Measurements from ENCODE around the gene HPS4. TPM values are rescaled to one million over a fixed set of nuclear protein-coding genes. Genes with fewer than 3 reads are reported as not detected.

HPS4 gene
- total RNA-seq, 1 experiment from 2014 or later, result 35.4 TPM

- ChIA-PET RAD21 (ENCODE audit: low non-redundant PET in 1 of 2, low total read pairs in 2 of 2, uncharacterized antibody in 2 of 2, unreplicated experiment in 2 of 2) (no interaction called here), CTCF (no interaction called here), POLR2A (no interaction called here)
- no peaks in the 10 kb centered on the region for H3K27me3 ChIP-seq (ENCODE audit: insufficient read depth, low read length)
- no peak overlapping the region for H3K9ac ChIP-seq (ENCODE audit: low read length)
- intact Hi-C loops (cut with micrococcal nuclease), result no loop called here
- H3K4me3 ChIP-seq (replicated peaks in 1 of 2; ENCODE audit: low read depth in 1 of 2, low read length in 2 of 2), result no peak overlapping the region
- no peaks in the 10 kb centered on the region for H3K9me2 ChIP-seq (ENCODE audit: insufficient read depth)
- H3K36me3 ChIP-seq (ENCODE audit: control insufficient read depth in 1 of 2, insufficient read depth in 2 of 2, low read length in 2 of 2), result peaks cover 51 to 52% of the 10 kb centered on the region in 2 experiments; a peak in 3 of 4 replicates
- no peak for TF ChIP-seq ZNF274 (IDR thresholded peaks at IDR 0.05; ENCODE audit: low read depth, low read length)
- no peak for TF ChIP-seq EZH2phosphoT487 (IDR thresholded peaks at IDR 0.05; ENCODE audit: borderline replicate concordance)
- TF ChIP-seq TCF7L2 (IDR thresholded peaks at IDR 0.05; ENCODE audit: borderline replicate concordance, extremely low read depth, insufficient read depth, insufficient read length), result no peak
- TF ChIP-seq RAD21 (IDR thresholded peaks at IDR 0.05; ENCODE audit: low read depth), result no peak
- TF ChIP-seq POLR2A (IDR thresholded peaks at IDR 0.05; ENCODE audit: borderline replicate concordance, extremely low read depth, insufficient read depth, insufficient read length), result no peak
- no peak for TF ChIP-seq SIN3A (IDR thresholded peaks at IDR 0.05; ENCODE audit: low read depth)
- TF ChIP-seq, protein P1, sequence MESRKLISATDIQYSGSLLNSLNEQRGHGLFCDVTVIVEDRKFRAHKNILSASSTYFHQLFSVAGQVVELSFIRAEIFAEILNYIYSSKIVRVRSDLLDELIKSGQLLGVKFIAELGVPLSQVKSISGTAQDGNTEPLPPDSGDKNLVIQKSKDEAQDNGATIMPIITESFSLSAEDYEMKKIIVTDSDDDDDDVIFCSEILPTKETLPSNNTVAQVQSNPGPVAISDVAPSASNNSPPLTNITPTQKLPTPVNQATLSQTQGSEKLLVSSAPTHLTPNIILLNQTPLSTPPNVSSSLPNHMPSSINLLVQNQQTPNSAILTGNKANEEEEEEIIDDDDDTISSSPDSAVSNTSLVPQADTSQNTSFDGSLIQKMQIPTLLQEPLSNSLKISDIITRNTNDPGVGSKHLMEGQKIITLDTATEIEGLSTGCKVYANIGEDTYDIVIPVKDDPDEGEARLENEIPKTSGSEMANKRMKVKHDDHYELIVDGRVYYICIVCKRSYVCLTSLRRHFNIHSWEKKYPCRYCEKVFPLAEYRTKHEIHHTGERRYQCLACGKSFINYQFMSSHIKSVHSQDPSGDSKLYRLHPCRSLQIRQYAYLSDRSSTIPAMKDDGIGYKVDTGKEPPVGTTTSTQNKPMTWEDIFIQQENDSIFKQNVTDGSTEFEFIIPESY (IDR thresholded peaks at IDR 0.05; ENCODE audit: extremely low read depth, insufficient replicate concordance, low read length), result no peak
- no peak for TF ChIP-seq CEBPB (IDR thresholded peaks at IDR 0.05; ENCODE audit: low read depth)
- TF ChIP-seq CBX3 (IDR thresholded peaks at IDR 0.05; ENCODE audit: low read depth), result no peak
- TF ChIP-seq, protein P2, sequence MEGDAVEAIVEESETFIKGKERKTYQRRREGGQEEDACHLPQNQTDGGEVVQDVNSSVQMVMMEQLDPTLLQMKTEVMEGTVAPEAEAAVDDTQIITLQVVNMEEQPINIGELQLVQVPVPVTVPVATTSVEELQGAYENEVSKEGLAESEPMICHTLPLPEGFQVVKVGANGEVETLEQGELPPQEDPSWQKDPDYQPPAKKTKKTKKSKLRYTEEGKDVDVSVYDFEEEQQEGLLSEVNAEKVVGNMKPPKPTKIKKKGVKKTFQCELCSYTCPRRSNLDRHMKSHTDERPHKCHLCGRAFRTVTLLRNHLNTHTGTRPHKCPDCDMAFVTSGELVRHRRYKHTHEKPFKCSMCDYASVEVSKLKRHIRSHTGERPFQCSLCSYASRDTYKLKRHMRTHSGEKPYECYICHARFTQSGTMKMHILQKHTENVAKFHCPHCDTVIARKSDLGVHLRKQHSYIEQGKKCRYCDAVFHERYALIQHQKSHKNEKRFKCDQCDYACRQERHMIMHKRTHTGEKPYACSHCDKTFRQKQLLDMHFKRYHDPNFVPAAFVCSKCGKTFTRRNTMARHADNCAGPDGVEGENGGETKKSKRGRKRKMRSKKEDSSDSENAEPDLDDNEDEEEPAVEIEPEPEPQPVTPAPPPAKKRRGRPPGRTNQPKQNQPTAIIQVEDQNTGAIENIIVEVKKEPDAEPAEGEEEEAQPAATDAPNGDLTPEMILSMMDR (IDR thresholded peaks at IDR 0.05 in 2 of 3, conservative IDR thresholded peaks at IDR 0.05 in 1 of 3; ENCODE audit: borderline replicate concordance in 1 of 3, insufficient read depth in 1 of 3, low read depth in 2 of 3, low read length in 2 of 3), result no peak
- no peak for TF ChIP-seq FOSL1 (IDR thresholded peaks at IDR 0.05; ENCODE audit: low read depth)
- TF ChIP-seq SRF (IDR thresholded peaks at IDR 0.05; ENCODE audit: low read depth), result no peak
- no peak for TF ChIP-seq ELF1 (IDR thresholded peaks at IDR 0.05; ENCODE audit: borderline replicate concordance, low read depth)
- TF ChIP-seq POLR2AphosphoS5 (IDR thresholded peaks at IDR 0.05; ENCODE audit: low read depth, low read length), result no peak
- no peak for TF ChIP-seq ATF3 (IDR thresholded peaks at IDR 0.05)
- no peak for TF ChIP-seq EZH2 (IDR thresholded peaks at IDR 0.05)
- TF ChIP-seq YY1 (IDR thresholded peaks at IDR 0.05; ENCODE audit: extremely low read depth, insufficient replicate concordance, low read depth, low read length), result no peak
- ATAC-seq, result no peak
- DNase-seq (ENCODE audit: low read depth, low spot score), result no peak
- no TSS peak for BruUV-seq (replicated peaks)
- H3K79me2 ChIP-seq (ENCODE audit: insufficient read depth, low read length), result peaks cover under 1% of the 10 kb centered on the region; the same call in 1 of the 2 replicates
- H3K4me2 ChIP-seq (ENCODE audit: low read length), result no peak overlapping the region
- H3K4me1 ChIP-seq (ENCODE audit: control insufficient read depth in 1 of 2, insufficient read depth in 2 of 2, low read length in 2 of 2), result peaks cover 0 to 8% of the 10 kb centered on the region in 2 experiments; a peak in 3 of 4 replicates
- no peak overlapping the region for H3K27ac ChIP-seq (ENCODE audit: low read depth, low read length)
- no peaks in the 10 kb centered on the region for H4K20me1 ChIP-seq (ENCODE audit: insufficient read depth)
- no peaks in the 10 kb centered on the region for H3K9me3 ChIP-seq (ENCODE audit: control insufficient read depth in 1 of 2, insufficient read depth in 1 of 2, low read depth in 1 of 2, low read length in 2 of 2)
- no peak overlapping the region for H2AFZ ChIP-seq (ENCODE audit: low read depth, low read length, poor library complexity, severe bottlenecking)
Observed at GRCh38 chr22:26466196-26466595, 17.4 kb downstream of the HPS4 start.
